Forelimb muscle (tissue), 1 donor: Measurements from ENCODE around the gene TP53AIP1. TPM values are rescaled to one million over a fixed set of nuclear protein-coding genes. Genes with fewer than 3 reads are reported as not detected.

Source experiments
- DNase-seq: peaks from one replicate; pipeline ENCODE4 v3.0.0-alpha.2; 2013; ENCODE audit warnings: low read depth
- polyA plus RNA-seq: library from polyadenylated mRNA; unstranded; fragments of 120-200 nt; gene quantifications from one replicate; pipeline ENCODE4 v1.2.1, GENCODE V29; 2013; ENCODE audit not compliant: insufficient read length

Gene TP53AIP1
- polyA plus RNA-seq, 1 donor = 0.10 TPM

- DNase-seq = no peak
These were observed 51.9 kb downstream of the TP53AIP1 start, which contains the start of gene KCNJ5 for GRCh38 chr11:128890543-128891368. Gene KCNJ5 (plus strand): TSS chr11:128891356. CDS start chr11:128911274, 19,918 bp downstream.

- DNase-seq = no peak
These were observed 52.5 kb downstream of the TP53AIP1 start for GRCh38 chr11:128890216-128890542.

- no peak for DNase-seq
These were observed 52.9 kb downstream of the TP53AIP1 start for GRCh38 chr11:128889657-128890213.

GRCh38 chr11:128888034-128888985 is 54.4 kb downstream of the TP53AIP1 start:
- DNase-seq = no peak

- DNase-seq = no peak
These were observed 56.1 kb downstream of the TP53AIP1 start for GRCh38 chr11:128886406-128887124.

Other genes starting within 250 kb of the TP53AIP1 start
- 13.9 TPM for gene FLI1, start 248.8 kb downstream of the TP53AIP1 start, polyA plus RNA-seq
- 0.30 TPM for gene KCNJ1, start 75.6 kb downstream of the TP53AIP1 start, polyA plus RNA-seq
- gene KCNJ5, start 51.5 kb downstream of the TP53AIP1 start, polyA plus RNA-seq = 0.81 TPM
- gene ARHGAP32, start 249.5 kb upstream of the TP53AIP1 start, polyA plus RNA-seq = 11.3 TPM